A673 (cell line): ENCODE data around the gene IVL. TPM values are rescaled to one million over a fixed set of nuclear protein-coding genes. Genes with fewer than 3 reads are reported as not detected.

Source experiments
- BruUV-seq: library from RNA; stranded (reverse); fragments of 400-500 nt; replicated peaks from 2 replicates; lab custom pipeline; 2021; lab: Mats Ljungman, UMichigan
- CTCF ChIA-PET: fragments of 300-600 bp; sonication (Branson Sonifier 250); formaldehyde crosslinking; loops from one replicate; lab custom pipeline; 2022; ENCODE audit warnings: antibody characterized with exemption; lab: Charles Lee
- POLR2A ChIA-PET: fragments of 300-600 bp; sonication (Branson Sonifier 250); formaldehyde crosslinking; loops from one replicate; lab custom pipeline; 2022; ENCODE audit warnings: antibody characterized with exemption; ENCODE audit not compliant: low non-redundant PET; lab: Charles Lee
- DNase-seq: peaks from one replicate; pipeline ENCODE4 v3.0.0-alpha.2; 2015; ENCODE audit warnings: low spot score
- H3K27ac ChIP-seq: fragments of 200-600 bp; sonication (generic); 2 replicates; pipeline ENCODE4 v1.5.1; 2016; ENCODE audit warnings: mixed run types, low read depth, mild to moderate bottlenecking, mixed read lengths, antibody characterized with exemption, low read length; ENCODE audit not compliant: poor library complexity, severe bottlenecking
- H3K27me3 ChIP-seq: fragments of 200-600 bp; sonication (generic); replicated peaks from 2 replicates; pipeline ENCODE4 v1.6.1; 2017; ENCODE audit warnings: mixed run types, low read depth, mild to moderate bottlenecking, mixed read lengths, antibody characterized with exemption, low read length; ENCODE audit not compliant: insufficient read depth, poor library complexity
- H3K36me3 ChIP-seq: fragments of 200-600 bp; sonication (generic); 2 replicates; pipeline ENCODE4 v1.6.1; 2016; ENCODE audit warnings: mixed run types, mild to moderate bottlenecking, mixed read lengths, antibody characterized with exemption, low read length; ENCODE audit not compliant: insufficient read depth, poor library complexity, severe bottlenecking
- H3K4me1 ChIP-seq: fragments of 200-600 bp; sonication (generic); 2 replicates; pipeline ENCODE4 v1.6.1; 2017; ENCODE audit warnings: mixed run types, mild to moderate bottlenecking, mixed read lengths, antibody characterized with exemption, low read length; ENCODE audit not compliant: insufficient read depth, poor library complexity, severe bottlenecking
- H3K4me3 ChIP-seq: fragments of 200-600 bp; sonication (generic); 2 replicates; pipeline ENCODE4 v1.5.1; 2016; ENCODE audit warnings: low read depth, mixed run types, mild to moderate bottlenecking, mixed read lengths, low read length; ENCODE audit not compliant: poor library complexity, severe bottlenecking
- H3K9me3 ChIP-seq: fragments of 200-600 bp; sonication (generic); 2 replicates; pipeline ENCODE4 v1.6.1; 2016; ENCODE audit warnings: mixed run types, low read depth, mild to moderate bottlenecking, mixed read lengths, antibody characterized with exemption, low read length; ENCODE audit not compliant: poor library complexity, severe bottlenecking
- CTCF ChIP-seq: fragments of 300-800, 200-600 bp; sonication (generic); conservative IDR thresholded peaks from 2 replicates; pipeline ENCODE4 v1.5.1; 2017; ENCODE audit warnings: low read depth, mild to moderate bottlenecking, antibody characterized with exemption, low read length, moderate library complexity, mixed read lengths
- EZH2 ChIP-seq: fragments of 200-600 bp; sonication (generic); IDR thresholded peaks from 2 replicates; pipeline ENCODE4 v1.6.1; 2017; ENCODE audit warnings: borderline replicate concordance, low read depth, mild to moderate bottlenecking, mixed read lengths, antibody characterized with exemption, low read length; ENCODE audit not compliant: poor library complexity, severe bottlenecking
- intact Hi-C: fragments of 100-400 bp; cut with micrococcal nuclease; formaldehyde crosslinking; loops from one replicate; pipeline ENCODE4 v1.10.0; 2022; ENCODE audit not compliant: unreplicated experiment
- total RNA-seq: library from RNA; stranded (reverse); gene quantifications from 2 replicates; pipeline ENCODE4 v1.2.3, GENCODE V29; 2021

Gene IVL
- total RNA-seq, 1 experiment from 2014 or later, result not detected

GRCh38 chr1:152909206-152909605, 860 bp downstream of the IVL start:
- Histone ChIP-seq H3K4me1 (no peaks in the 10 kb centered on the region), H3K27ac (no peak overlapping the region), H3K9me3 (no peaks in the 10 kb centered on the region), H3K4me3 (no peak overlapping the region), H3K36me3 (no peaks in the 10 kb centered on the region), H3K27me3 (peaks cover 51% of the 10 kb centered on the region)
- ChIA-PET POLR2A (no interaction called here), CTCF (no interaction called here)
- BruUV-seq, result no TSS peak
- no peak for DNase-seq
- no peak for TF ChIP-seq CTCF
- no peak for TF ChIP-seq EZH2
- intact Hi-C loops, result no loop called here

GRCh38 chr1:152912471-152912870, 4.1 kb downstream of the IVL start:
- no peaks in the 10 kb centered on the region for H3K4me1 ChIP-seq
- no peaks in the 10 kb centered on the region for H3K36me3 ChIP-seq
- no peak for DNase-seq
- TF ChIP-seq EZH2, result no peak
- no peak overlapping the region for H3K27ac ChIP-seq
- H3K9me3 ChIP-seq, result no peaks in the 10 kb centered on the region
- intact Hi-C loops, result loop anchor here (10.0 kb wide), 1 partner anchor 312 kb away; no protein-coding TSS in a partner anchor
- peaks cover 51% of the 10 kb centered on the region for H3K27me3 ChIP-seq
- H3K4me3 ChIP-seq, result no peak overlapping the region
- POLR2A ChIA-PET, result no interaction called here
- CTCF ChIA-PET, result no interaction called here
- no TSS peak for BruUV-seq

- intact Hi-C loops, result loop anchor here (10.0 kb wide), 1 partner anchor 312 kb away; no protein-coding TSS in a partner anchor
- CTCF ChIA-PET, result no interaction called here
- BruUV-seq, result no TSS peak
These were observed 4.6 kb downstream of the IVL start for GRCh38 chr1:152912900-152913299.

More at GRCh38 chr1:152912900-152913299, 4.6 kb downstream of the IVL start:
- Histone ChIP-seq H3K27ac (no peak overlapping the region), H3K4me3 (no peak overlapping the region), H3K36me3 (no peaks in the 10 kb centered on the region), H3K4me1 (no peaks in the 10 kb centered on the region), H3K27me3 (peaks cover 47% of the 10 kb centered on the region), H3K9me3 (no peaks in the 10 kb centered on the region)
- no peak for DNase-seq
- POLR2A ChIA-PET, result no interaction called here
- TF ChIP-seq EZH2 (no peak), CTCF (no peak)
